ENCODE data around the gene SUCLA2.

DNA sequence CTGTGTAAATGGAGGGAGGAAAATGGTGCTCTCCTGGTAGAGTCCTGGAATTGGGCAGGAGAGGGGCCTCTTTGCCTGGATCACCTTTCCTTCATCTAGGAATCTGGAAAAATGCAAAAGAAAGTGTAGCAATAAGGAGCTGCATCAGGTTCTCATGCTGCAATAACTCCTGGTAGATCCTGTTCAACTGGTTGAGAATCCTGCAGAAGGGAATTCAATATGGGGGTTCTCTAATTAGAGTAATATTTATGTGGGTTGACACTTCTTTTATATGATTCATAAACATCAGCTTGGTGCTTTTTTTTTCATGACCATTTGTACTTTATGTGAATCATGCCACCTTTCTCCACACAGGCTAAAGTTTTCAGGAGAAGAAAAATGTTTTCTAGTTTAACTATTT, 27.0 kb upstream of the SUCLA2 start:
- TF ChIP-seq, protein P1, sequence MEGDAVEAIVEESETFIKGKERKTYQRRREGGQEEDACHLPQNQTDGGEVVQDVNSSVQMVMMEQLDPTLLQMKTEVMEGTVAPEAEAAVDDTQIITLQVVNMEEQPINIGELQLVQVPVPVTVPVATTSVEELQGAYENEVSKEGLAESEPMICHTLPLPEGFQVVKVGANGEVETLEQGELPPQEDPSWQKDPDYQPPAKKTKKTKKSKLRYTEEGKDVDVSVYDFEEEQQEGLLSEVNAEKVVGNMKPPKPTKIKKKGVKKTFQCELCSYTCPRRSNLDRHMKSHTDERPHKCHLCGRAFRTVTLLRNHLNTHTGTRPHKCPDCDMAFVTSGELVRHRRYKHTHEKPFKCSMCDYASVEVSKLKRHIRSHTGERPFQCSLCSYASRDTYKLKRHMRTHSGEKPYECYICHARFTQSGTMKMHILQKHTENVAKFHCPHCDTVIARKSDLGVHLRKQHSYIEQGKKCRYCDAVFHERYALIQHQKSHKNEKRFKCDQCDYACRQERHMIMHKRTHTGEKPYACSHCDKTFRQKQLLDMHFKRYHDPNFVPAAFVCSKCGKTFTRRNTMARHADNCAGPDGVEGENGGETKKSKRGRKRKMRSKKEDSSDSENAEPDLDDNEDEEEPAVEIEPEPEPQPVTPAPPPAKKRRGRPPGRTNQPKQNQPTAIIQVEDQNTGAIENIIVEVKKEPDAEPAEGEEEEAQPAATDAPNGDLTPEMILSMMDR (IDR thresholded peaks at IDR 0.05; ENCODE audit: poor library complexity), result no peak
- no peak for TF ChIP-seq EZH2 (IDR thresholded peaks at IDR 0.05; ENCODE audit: borderline replicate concordance)
- no peak for TF ChIP-seq EZH2phosphoT487 (IDR thresholded peaks at IDR 0.05; ENCODE audit: low read depth, severe bottlenecking, unreplicated experiment)

Data from hepatocyte (in vitro differentiated cells).